H9 (cell line): ENCODE results near the gene SRXN1. TPM values are rescaled to one million over a fixed set of nuclear protein-coding genes. Genes with fewer than 3 reads are reported as not detected.

Experiments
- DNase-seq: peaks from one replicate; pipeline ENCODE4 v3.0.0-alpha.2; 2017
- H2AFZ ChIP-seq: one replicate; pipeline ENCODE4 v1.6.1; 2013; ENCODE audit warnings: mild to moderate bottlenecking, low read length, control low read depth, moderate library complexity
- H2AK5ac ChIP-seq: 2 replicates; pipeline ENCODE4 v1.6.1; 2013; ENCODE audit warnings: low read length, control low read depth, mixed read lengths; ENCODE audit not compliant: insufficient read length
- H2BK120ac ChIP-seq: one replicate; pipeline ENCODE4 v1.6.1; 2013; ENCODE audit warnings: low read depth, mild to moderate bottlenecking, low read length, control low read depth, inconsistent platforms; ENCODE audit not compliant: poor library complexity, severe bottlenecking
- H2BK12ac ChIP-seq: 2 replicates; pipeline ENCODE4 v1.6.1; 2013; ENCODE audit warnings: low read length, control low read depth, mixed read lengths, low read depth; ENCODE audit not compliant: insufficient read length
- H2BK15ac ChIP-seq: 2 replicates; pipeline ENCODE4 v1.6.1; 2013; ENCODE audit warnings: low read depth, low read length, control low read depth
- H2BK20ac ChIP-seq: one replicate; pipeline ENCODE4 v1.6.1; 2013; ENCODE audit warnings: low read depth, mild to moderate bottlenecking, low read length, control low read depth, inconsistent platforms; ENCODE audit not compliant: poor library complexity, severe bottlenecking
- H2BK5ac ChIP-seq: 2 replicates; pipeline ENCODE4 v1.6.1; 2013; ENCODE audit warnings: low read length, control low read depth, mixed read lengths; ENCODE audit not compliant: insufficient read length
- H3K14ac ChIP-seq: 2 replicates; pipeline ENCODE4 v1.6.1; 2013; ENCODE audit warnings: low read length, control low read depth; ENCODE audit not compliant: insufficient read depth
- H3K18ac ChIP-seq: 2 replicates; pipeline ENCODE4 v1.6.1; 2013; ENCODE audit warnings: low read depth, mild to moderate bottlenecking, mixed read lengths, low read length, control low read depth; ENCODE audit not compliant: insufficient read length
- H3K23ac ChIP-seq: 2 replicates; pipeline ENCODE4 v1.6.1; 2013; ENCODE audit warnings: low read length, control low read depth, mixed read lengths, low read depth; ENCODE audit not compliant: insufficient read length
- H3K23me2 ChIP-seq: 2 replicates; pipeline ENCODE4 v1.6.1; 2013; ENCODE audit warnings: low read depth, mild to moderate bottlenecking, mixed read lengths, low read length, control low read depth; ENCODE audit not compliant: insufficient read length, poor library complexity, severe bottlenecking
- H3K27ac ChIP-seq: 2 replicates; pipeline ENCODE4 v1.5.1; 2013; ENCODE audit warnings: low read length, control low read depth, mixed read lengths, low read depth; ENCODE audit not compliant: insufficient read length
- H3K27me3 ChIP-seq: 2 replicates; pipeline ENCODE4 v1.6.1; 2013; ENCODE audit warnings: low read length, control low read depth, inconsistent platforms; ENCODE audit not compliant: insufficient read depth
- H3K4ac ChIP-seq: 2 replicates; pipeline ENCODE4 v1.6.1; 2013; ENCODE audit warnings: low read depth, mild to moderate bottlenecking, control low read depth, inconsistent platforms, low read length, moderate library complexity
- H3K4me1 ChIP-seq: 2 replicates; pipeline ENCODE4 v1.6.1; 2013; ENCODE audit warnings: low read length, control low read depth, inconsistent platforms; ENCODE audit not compliant: insufficient read depth
- H3K4me2 ChIP-seq: 2 replicates; pipeline ENCODE4 v1.6.1; 2013; ENCODE audit warnings: low read length, control low read depth, mixed read lengths; ENCODE audit not compliant: insufficient read length, insufficient read depth
- H3K56ac ChIP-seq: 2 replicates; pipeline ENCODE4 v1.6.1; 2013; ENCODE audit warnings: low read depth, mild to moderate bottlenecking, mixed read lengths, low read length, control low read depth; ENCODE audit not compliant: insufficient read length
- H3K79me1 ChIP-seq: 2 replicates; pipeline ENCODE4 v1.6.1; 2013; ENCODE audit warnings: low read depth, mild to moderate bottlenecking, moderate library complexity, low read length, control low read depth, inconsistent platforms; ENCODE audit not compliant: insufficient read depth, poor library complexity, severe bottlenecking
- H3K79me2 ChIP-seq: 2 replicates; pipeline ENCODE4 v1.6.1; 2013; ENCODE audit warnings: low read length, control low read depth, inconsistent platforms; ENCODE audit not compliant: insufficient read depth
- H3K9ac ChIP-seq: 2 replicates; pipeline ENCODE4 v1.6.1; 2013; ENCODE audit warnings: low read length, control low read depth, mixed read lengths; ENCODE audit not compliant: insufficient read length; ENCODE audit errors: extremely low read depth
- H3K9me3 ChIP-seq: one replicate; pipeline ENCODE4 v1.6.1; 2013; ENCODE audit warnings: low read depth, low read length, inconsistent platforms; ENCODE audit not compliant: control insufficient read depth
- H3T11ph ChIP-seq: one replicate; pipeline ENCODE4 v1.6.1; 2013; ENCODE audit warnings: mild to moderate bottlenecking, low read length, control low read depth, inconsistent platforms
- H4K20me1 ChIP-seq: one replicate; pipeline ENCODE4 v1.6.1; 2013; ENCODE audit not compliant: control insufficient read depth, insufficient read length, insufficient read depth
- H4K5ac ChIP-seq: 2 replicates; pipeline ENCODE4 v1.6.1; 2013; ENCODE audit warnings: low read depth, mild to moderate bottlenecking, mixed read lengths, low read length, control low read depth; ENCODE audit not compliant: insufficient read length
- H4K8ac ChIP-seq: replicated peaks from 2 replicates; pipeline ENCODE4 v1.6.1; 2013; ENCODE audit warnings: low read length, control low read depth, mixed read lengths, low read depth; ENCODE audit not compliant: insufficient read length
- H4K91ac ChIP-seq: 2 replicates; pipeline ENCODE4 v1.6.1; 2013; ENCODE audit warnings: low read depth, mild to moderate bottlenecking, moderate library complexity, mixed read lengths, low read length, control low read depth; ENCODE audit not compliant: insufficient read length
- H3K27ac Mint-ChIP-seq, 3 experiments: 2 replicates in 2 of 3; 3 replicates in 1 of 3; pipeline ENCODE4 v1.8.0; 2020 to 2021; ENCODE audit warnings: mixed read lengths in 3 of 3, mild to moderate bottlenecking in 1 of 3, moderate library complexity in 1 of 3
- H3K27me3 Mint-ChIP-seq: 2 replicates; pipeline ENCODE4 v1.8.0; 2021; ENCODE audit warnings: low read depth, mild to moderate bottlenecking, moderate library complexity, mixed read lengths
- H3K36me3 Mint-ChIP-seq, 3 experiments: 2 replicates in 2 of 3; 3 replicates in 1 of 3; pipeline ENCODE4 v1.8.0; 2020 to 2021; ENCODE audit warnings: low read depth in 3 of 3, mixed read lengths in 3 of 3; ENCODE audit not compliant: insufficient read depth in 1 of 3
- H3K4me1 Mint-ChIP-seq, 2 experiments: 2 replicates each; pipeline ENCODE4 v1.8.0; 2020; ENCODE audit warnings: mixed read lengths in 2 of 2
- H3K4me3 Mint-ChIP-seq, 2 experiments: 2 replicates in 1 of 2; 3 replicates in 1 of 2; pipeline ENCODE4 v1.8.0; 2020 to 2021; ENCODE audit warnings: mild to moderate bottlenecking in 2 of 2, mixed read lengths in 2 of 2, moderate library complexity in 1 of 2
- H3K9me3 Mint-ChIP-seq, 2 experiments: 2 replicates in 1 of 2; 3 replicates in 1 of 2; pipeline ENCODE4 v1.8.0; 2020; ENCODE audit warnings: mild to moderate bottlenecking in 2 of 2, mixed read lengths in 2 of 2, moderate library complexity in 1 of 2
- WGBS: extraction: QIAGEN DNeasy Blood & Tissue Kit; methylation state at CpG from one replicate; pipeline ENCODE4 v1.1.7; 2013; ENCODE audit warnings: missing lambda C conversion rate, low lambda C conversion rate, mixed read lengths; ENCODE audit not compliant: insufficient read length; ENCODE audit errors: extremely low coverage; 5-methylcytosine and 5-hydroxymethylcytosine counted together
- total RNA-seq: library from RNA; stranded (reverse); gene quantifications from 2 replicates; pipeline ENCODE4 v1.2.1, GENCODE V29; 2021
- TF ChIP-seq, protein P1 (sequence below): fragments of 200-600 bp; sonication (generic); conservative IDR thresholded peaks from 3 replicates; pipeline ENCODE4 v1.8.0; 2021; ENCODE audit warnings: antibody characterized with exemption, mild to moderate bottlenecking

SRXN1 gene
- total RNA-seq, 1 experiment from 2014 or later = 25.7 TPM

DNA sequence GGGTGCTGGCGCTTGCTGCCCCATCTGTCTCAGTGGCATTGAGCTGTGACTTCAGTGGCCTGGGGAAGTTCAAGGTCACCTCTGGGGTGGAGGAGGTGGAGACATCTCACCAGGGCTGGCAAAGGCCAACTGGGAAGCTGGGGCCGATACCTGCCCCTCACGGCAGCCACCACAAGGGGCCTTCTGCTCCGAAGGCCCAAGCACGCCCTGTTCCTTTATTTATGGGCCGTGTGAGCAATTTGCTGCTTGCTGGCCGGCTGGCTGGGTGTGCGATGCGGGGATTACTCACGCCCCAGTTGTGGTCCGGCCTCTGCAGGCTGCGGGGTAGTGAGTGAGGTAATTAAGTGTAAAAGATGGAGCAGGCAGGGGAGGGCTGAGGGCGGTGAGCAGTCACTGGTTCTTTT lies 35.8 kb upstream of the SRXN1 start:
- Histone ChIP-seq H3K4ac (no peak overlapping the region), H4K91ac (no peak overlapping the region), H3K4me2 (no peak overlapping the region), H3K27me3 (no peaks in the 10 kb centered on the region), H4K5ac (no peak overlapping the region), H4K8ac (no peak overlapping the region), H2BK20ac (no peak overlapping the region), H3K79me2 (no peaks in the 10 kb centered on the region), H3K79me1 (no peaks in the 10 kb centered on the region), H2BK15ac (no peak overlapping the region), H3K23ac (no peak overlapping the region), H3K14ac (no peak overlapping the region), H3K27ac (no peak overlapping the region), H4K20me1 (no peaks in the 10 kb centered on the region), H3K18ac (peak overlapping the region; percentile 18), H3K56ac (no peak overlapping the region), H2BK12ac (no peak overlapping the region), H3K4me1 (no peaks in the 10 kb centered on the region), H2BK120ac (no peak overlapping the region), H3K9me3 (no peaks in the 10 kb centered on the region), H2AK5ac (no peak overlapping the region), H2AFZ (no peak overlapping the region), H3K9ac (no peak overlapping the region), H3K23me2 (no peaks in the 10 kb centered on the region), H2BK5ac (no peak overlapping the region), H3T11ph (no peak overlapping the region)
- TF ChIP-seq, protein P1, sequence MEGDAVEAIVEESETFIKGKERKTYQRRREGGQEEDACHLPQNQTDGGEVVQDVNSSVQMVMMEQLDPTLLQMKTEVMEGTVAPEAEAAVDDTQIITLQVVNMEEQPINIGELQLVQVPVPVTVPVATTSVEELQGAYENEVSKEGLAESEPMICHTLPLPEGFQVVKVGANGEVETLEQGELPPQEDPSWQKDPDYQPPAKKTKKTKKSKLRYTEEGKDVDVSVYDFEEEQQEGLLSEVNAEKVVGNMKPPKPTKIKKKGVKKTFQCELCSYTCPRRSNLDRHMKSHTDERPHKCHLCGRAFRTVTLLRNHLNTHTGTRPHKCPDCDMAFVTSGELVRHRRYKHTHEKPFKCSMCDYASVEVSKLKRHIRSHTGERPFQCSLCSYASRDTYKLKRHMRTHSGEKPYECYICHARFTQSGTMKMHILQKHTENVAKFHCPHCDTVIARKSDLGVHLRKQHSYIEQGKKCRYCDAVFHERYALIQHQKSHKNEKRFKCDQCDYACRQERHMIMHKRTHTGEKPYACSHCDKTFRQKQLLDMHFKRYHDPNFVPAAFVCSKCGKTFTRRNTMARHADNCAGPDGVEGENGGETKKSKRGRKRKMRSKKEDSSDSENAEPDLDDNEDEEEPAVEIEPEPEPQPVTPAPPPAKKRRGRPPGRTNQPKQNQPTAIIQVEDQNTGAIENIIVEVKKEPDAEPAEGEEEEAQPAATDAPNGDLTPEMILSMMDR = peak; percentile 53; the same call in 2 of the 3 replicates
- Mint-ChIP-seq H3K27ac (peak overlapping the region in 2 of 3 experiments; percentile 34 to 73; a peak in 3 of 7 replicates), H3K4me3 (no peak overlapping the region), H3K27me3 (peaks cover 9% of the 10 kb centered on the region; the same call in 1 of the 2 replicates), H3K4me1 (peaks cover 8 to 21% of the 10 kb centered on the region in 2 experiments), H3K9me3 (no peaks in the 10 kb centered on the region), H3K36me3 (no peaks in the 10 kb centered on the region)
- DNase-seq = peak; percentile 72
- no CpG with 5 or more reads among the region's 13 CpGs for WGBS
